Fibroblast of lung (primary cell): ENCODE data around the gene NCF4. TPM values are rescaled to one million over a fixed set of nuclear protein-coding genes. Genes with fewer than 3 reads are reported as not detected.

Experiments
- DNase-seq, 2 donors: peaks; one replicate each; pipeline versions ENCODE4 v3.0.0 to v3.0.0-alpha.2; 2010; ENCODE audit warnings: low read depth in 2 of 2
- H2AFZ ChIP-seq: 2 replicates; pipeline ENCODE4 v1.5.1; 2012; ENCODE audit warnings: low read length, control low read depth, inconsistent platforms
- H3K27ac ChIP-seq: 2 replicates; pipeline ENCODE4 v1.5.1; 2011; ENCODE audit warnings: low read length, control low read depth; ENCODE audit not compliant: insufficient read depth
- H3K27me3 ChIP-seq: 2 replicates; pipeline ENCODE4 v1.5.1; 2011; ENCODE audit warnings: mild to moderate bottlenecking, low read length; ENCODE audit not compliant: control insufficient read depth, insufficient read depth
- H3K36me3 ChIP-seq: 2 replicates; pipeline ENCODE4 v1.5.1; 2011; ENCODE audit warnings: low read length; ENCODE audit not compliant: control insufficient read depth, insufficient read depth
- H3K4me1 ChIP-seq: 2 replicates; pipeline ENCODE4 v1.5.1; 2011; ENCODE audit warnings: low read length; ENCODE audit not compliant: control insufficient read depth, insufficient read depth; ENCODE audit errors: extremely low read depth
- H3K4me2 ChIP-seq: 2 replicates; pipeline ENCODE4 v1.5.1; 2011; ENCODE audit warnings: low read length, control low read depth; ENCODE audit not compliant: insufficient read depth; ENCODE audit errors: extremely low read depth
- H3K4me3 ChIP-seq, 4 experiments: fragments of 200-600 bp in 1 of 4; sonication (generic) in 1 of 4; replicated peaks in 1 of 4; 2 replicates each; pipeline ENCODE4 v1.5.1; 2011 to 2016; ENCODE audit warnings: low read length in 4 of 4, low read depth in 3 of 4, mild to moderate bottlenecking in 3 of 4, control low read depth in 2 of 4, inconsistent platforms in 1 of 4, mixed read lengths in 1 of 4; ENCODE audit not compliant: insufficient read depth in 1 of 4; ENCODE audit errors: control extremely low read depth in 1 of 4
- H3K79me2 ChIP-seq: 2 replicates; pipeline ENCODE4 v1.5.1; 2012; ENCODE audit warnings: mild to moderate bottlenecking, low read length, inconsistent platforms; ENCODE audit not compliant: control insufficient read depth, insufficient read depth
- H3K9ac ChIP-seq: 2 replicates; pipeline ENCODE4 v1.5.1; 2011; ENCODE audit warnings: mild to moderate bottlenecking, low read length, control low read depth; ENCODE audit not compliant: insufficient read depth
- H3K9me3 ChIP-seq: 2 replicates; pipeline ENCODE4 v1.5.1; 2012; ENCODE audit warnings: low read depth, low read length; ENCODE audit not compliant: control insufficient read depth, insufficient read depth
- H4K20me1 ChIP-seq: 2 replicates; pipeline ENCODE4 v1.5.1; 2011; ENCODE audit warnings: low read length; ENCODE audit not compliant: control insufficient read depth, insufficient read depth; ENCODE audit errors: extremely low read depth
- EZH2 ChIP-seq: IDR thresholded peaks from 2 replicates; pipeline ENCODE4 v1.5.1; 2012; ENCODE audit warnings: low read length, control low read depth, mild to moderate bottlenecking; ENCODE audit errors: missing control alignments
- polyA plus RNA-seq, 2 donors: library from polyadenylated mRNA; depleted of rRNA in 1 of 2; stranded (reverse) in 1 of 2; unstranded in 1 of 2; fragments of >200 nt; gene quantifications; 2 replicates each; pipeline ENCODE4 v1.2.1, GENCODE V29; 2011 to 2012; ENCODE audit warnings: missing spikeins in 1 of 2
- total RNA-seq: library from RNA; depleted of rRNA; stranded (reverse); fragments of >200 nt; gene quantifications from 2 replicates; pipeline ENCODE4 v1.2.1, GENCODE V29; 2014
- TF ChIP-seq, protein P1 (sequence below), 2 donors: IDR thresholded peaks in 1 of 2; conservative IDR thresholded peaks in 1 of 2; 1 replicate in 1 of 2; 2 replicates in 1 of 2; pipeline ENCODE4 v1.5.1; 2011 to 2012; ENCODE audit warnings: low read length in 2 of 2, control low read depth in 1 of 2, inconsistent platforms in 1 of 2, low read depth in 1 of 2, mild to moderate bottlenecking in 1 of 2

NCF4 gene
- total and polyA plus RNA-seq, 2 donors (not counting 1 experiment from before 2014, with no cell fraction given), result not detected

DNA sequence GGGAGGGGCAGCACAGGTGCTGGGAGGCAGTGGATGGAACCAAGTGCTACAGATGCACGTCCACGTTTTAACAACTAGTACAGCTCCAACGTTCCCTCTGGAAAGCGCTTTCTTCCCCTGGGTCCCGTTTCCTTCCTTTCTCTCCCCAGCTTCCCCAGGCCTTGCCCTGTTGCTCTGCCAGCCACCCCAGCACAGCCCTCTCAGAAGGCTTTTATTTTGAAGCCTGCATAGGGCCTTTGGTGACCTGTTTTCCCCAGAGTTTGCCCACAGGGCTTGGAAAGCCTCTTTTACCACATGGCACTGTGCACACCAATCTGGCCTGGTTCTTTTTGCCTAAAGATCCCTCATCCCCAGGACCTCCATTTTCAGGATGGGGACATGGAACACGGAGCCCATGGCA, 13.9 kb upstream of the NCF4 start:
- DNase-seq, result no peak
- H3K36me3 ChIP-seq, result no peaks in the 10 kb centered on the region
- no peak overlapping the region for H2AFZ ChIP-seq
- no peaks in the 10 kb centered on the region for H3K4me1 ChIP-seq
- no peak overlapping the region for H3K4me3 ChIP-seq
- H3K9me3 ChIP-seq, result no peaks in the 10 kb centered on the region
- no peak overlapping the region for H3K27ac ChIP-seq
- H3K79me2 ChIP-seq, result no peaks in the 10 kb centered on the region
- peaks cover 2% of the 10 kb centered on the region for H3K27me3 ChIP-seq
- TF ChIP-seq, protein P1, sequence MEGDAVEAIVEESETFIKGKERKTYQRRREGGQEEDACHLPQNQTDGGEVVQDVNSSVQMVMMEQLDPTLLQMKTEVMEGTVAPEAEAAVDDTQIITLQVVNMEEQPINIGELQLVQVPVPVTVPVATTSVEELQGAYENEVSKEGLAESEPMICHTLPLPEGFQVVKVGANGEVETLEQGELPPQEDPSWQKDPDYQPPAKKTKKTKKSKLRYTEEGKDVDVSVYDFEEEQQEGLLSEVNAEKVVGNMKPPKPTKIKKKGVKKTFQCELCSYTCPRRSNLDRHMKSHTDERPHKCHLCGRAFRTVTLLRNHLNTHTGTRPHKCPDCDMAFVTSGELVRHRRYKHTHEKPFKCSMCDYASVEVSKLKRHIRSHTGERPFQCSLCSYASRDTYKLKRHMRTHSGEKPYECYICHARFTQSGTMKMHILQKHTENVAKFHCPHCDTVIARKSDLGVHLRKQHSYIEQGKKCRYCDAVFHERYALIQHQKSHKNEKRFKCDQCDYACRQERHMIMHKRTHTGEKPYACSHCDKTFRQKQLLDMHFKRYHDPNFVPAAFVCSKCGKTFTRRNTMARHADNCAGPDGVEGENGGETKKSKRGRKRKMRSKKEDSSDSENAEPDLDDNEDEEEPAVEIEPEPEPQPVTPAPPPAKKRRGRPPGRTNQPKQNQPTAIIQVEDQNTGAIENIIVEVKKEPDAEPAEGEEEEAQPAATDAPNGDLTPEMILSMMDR (conservative IDR thresholded peaks at IDR 0.05 in 1 of 2, IDR thresholded peaks at IDR 0.05 in 1 of 2; ENCODE audit: low read depth in 1 of 2, low read length in 2 of 2), result no peak
- H4K20me1 ChIP-seq, result no peaks in the 10 kb centered on the region
- no peak overlapping the region for H3K9ac ChIP-seq
- H3K4me2 ChIP-seq, result no peak overlapping the region

DNA sequence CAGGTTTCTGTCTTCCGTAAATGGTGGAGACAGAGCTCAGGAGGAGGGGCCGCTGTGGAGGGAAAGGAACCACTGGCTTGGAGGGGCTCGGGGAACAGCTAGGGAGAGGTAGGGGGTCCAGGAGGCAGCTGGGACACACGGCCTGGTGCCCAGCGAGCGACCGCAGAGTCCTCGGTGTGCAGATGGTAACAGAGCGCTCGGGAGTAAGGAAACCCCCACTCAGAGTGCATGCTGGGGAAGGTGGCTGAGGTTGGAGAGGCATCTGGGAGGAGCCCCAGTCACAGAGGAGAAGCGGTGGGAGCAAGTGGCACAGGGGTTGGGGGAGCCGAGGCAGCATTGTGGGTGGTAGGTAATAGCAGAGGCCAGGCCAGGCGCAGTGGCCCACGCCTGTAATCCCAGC, 10.8 kb upstream of the NCF4 start:
- Histone ChIP-seq H3K9me3 (no peaks in the 10 kb centered on the region), H3K36me3 (no peaks in the 10 kb centered on the region), H3K27me3 (peaks cover 2% of the 10 kb centered on the region), H3K4me1 (no peaks in the 10 kb centered on the region), H3K4me3 (no peak overlapping the region), H2AFZ (no peak overlapping the region), H3K9ac (no peak overlapping the region), H3K4me2 (no peak overlapping the region), H3K79me2 (no peaks in the 10 kb centered on the region), H3K27ac (no peak overlapping the region), H4K20me1 (no peaks in the 10 kb centered on the region)
- TF ChIP-seq, protein P1 (conservative IDR thresholded peaks at IDR 0.05 in 1 of 2, IDR thresholded peaks at IDR 0.05 in 1 of 2; ENCODE audit: low read depth in 1 of 2, low read length in 2 of 2), result no peak
- TF ChIP-seq EZH2, result no peak
- no peak for DNase-seq

DNA sequence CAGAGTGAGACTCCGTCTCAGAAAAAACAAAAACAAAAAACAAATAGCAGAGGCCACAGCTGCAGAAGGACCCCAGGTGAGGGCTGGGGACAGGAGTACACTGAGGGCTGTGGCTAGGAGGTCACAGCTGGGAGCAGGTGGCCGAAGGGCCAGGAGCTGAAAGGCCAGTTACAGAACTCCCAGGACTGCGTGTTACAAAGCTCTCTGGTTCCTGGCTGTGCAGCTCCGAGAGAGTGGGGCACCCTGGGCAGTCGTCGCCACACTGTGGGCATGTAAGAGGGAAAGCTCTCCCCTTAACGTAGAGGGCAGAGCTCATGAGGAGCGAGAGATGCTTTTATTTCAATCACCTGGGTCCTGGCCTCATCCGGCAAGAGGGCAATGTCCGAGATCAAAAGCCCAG, 10.1 kb upstream of the NCF4 start:
- H2AFZ ChIP-seq, result no peak overlapping the region
- no peaks in the 10 kb centered on the region for H4K20me1 ChIP-seq
- H3K36me3 ChIP-seq, result no peaks in the 10 kb centered on the region
- no peaks in the 10 kb centered on the region for H3K9me3 ChIP-seq
- no peaks in the 10 kb centered on the region for H3K4me1 ChIP-seq
- no peak overlapping the region for H3K9ac ChIP-seq
- H3K4me3 ChIP-seq, result no peak overlapping the region
- no peaks in the 10 kb centered on the region for H3K79me2 ChIP-seq
- no peak overlapping the region for H3K27ac ChIP-seq
- no peak overlapping the region for H3K4me2 ChIP-seq
- TF ChIP-seq, protein P1 (conservative IDR thresholded peaks at IDR 0.05 in 1 of 2, IDR thresholded peaks at IDR 0.05 in 1 of 2; ENCODE audit: low read depth in 1 of 2, low read length in 2 of 2), result no peak
- TF ChIP-seq EZH2, result no peak
- peaks cover 2% of the 10 kb centered on the region for H3K27me3 ChIP-seq
- DNase-seq, result no peak
